ENCODE measurements around the gene ANKS6.

ANKS6 gene

DNA sequence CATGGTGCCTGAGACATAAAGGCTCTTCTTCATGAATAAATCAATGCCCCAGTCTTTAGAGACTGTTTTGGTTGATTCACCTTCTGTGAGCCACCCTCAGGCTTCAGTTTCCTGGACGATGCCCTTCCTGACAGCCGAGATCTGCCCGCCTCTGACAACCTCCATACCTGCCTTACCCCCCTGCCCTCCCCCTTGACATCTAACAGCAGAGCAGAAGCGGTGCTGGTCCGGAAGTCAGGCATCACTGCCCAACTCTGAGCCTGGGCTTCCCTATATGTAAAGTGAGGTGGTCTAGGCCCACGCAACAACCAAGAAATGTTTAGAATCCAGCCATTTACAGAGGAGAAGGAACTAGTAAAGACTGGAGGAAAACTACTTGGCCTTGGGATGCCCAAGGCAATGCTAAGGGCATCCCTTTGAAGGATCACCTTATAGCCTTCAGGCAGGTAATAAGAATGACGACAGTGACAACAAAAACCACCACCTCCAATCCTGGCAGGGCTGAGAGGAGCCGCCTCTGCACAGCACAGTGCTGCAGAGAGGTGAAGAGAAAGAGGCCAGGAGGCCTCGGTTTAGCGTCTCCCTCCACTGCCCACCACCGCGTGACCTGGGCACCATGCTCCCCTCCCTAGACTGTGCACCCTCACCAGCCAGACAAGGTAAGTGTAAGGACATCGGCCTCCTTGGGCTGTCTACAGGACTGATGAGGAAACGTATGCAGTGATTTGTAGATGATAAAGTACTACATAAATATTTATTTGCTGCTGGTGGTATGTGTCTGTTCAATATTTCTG, 52.3 kb downstream of the ANKS6 start:
- TF ChIP-seq EZH2phosphoT487 (IDR thresholded peaks at IDR 0.05; ENCODE audit: borderline replicate concordance, low read length): no peak
- TF ChIP-seq, protein P1, sequence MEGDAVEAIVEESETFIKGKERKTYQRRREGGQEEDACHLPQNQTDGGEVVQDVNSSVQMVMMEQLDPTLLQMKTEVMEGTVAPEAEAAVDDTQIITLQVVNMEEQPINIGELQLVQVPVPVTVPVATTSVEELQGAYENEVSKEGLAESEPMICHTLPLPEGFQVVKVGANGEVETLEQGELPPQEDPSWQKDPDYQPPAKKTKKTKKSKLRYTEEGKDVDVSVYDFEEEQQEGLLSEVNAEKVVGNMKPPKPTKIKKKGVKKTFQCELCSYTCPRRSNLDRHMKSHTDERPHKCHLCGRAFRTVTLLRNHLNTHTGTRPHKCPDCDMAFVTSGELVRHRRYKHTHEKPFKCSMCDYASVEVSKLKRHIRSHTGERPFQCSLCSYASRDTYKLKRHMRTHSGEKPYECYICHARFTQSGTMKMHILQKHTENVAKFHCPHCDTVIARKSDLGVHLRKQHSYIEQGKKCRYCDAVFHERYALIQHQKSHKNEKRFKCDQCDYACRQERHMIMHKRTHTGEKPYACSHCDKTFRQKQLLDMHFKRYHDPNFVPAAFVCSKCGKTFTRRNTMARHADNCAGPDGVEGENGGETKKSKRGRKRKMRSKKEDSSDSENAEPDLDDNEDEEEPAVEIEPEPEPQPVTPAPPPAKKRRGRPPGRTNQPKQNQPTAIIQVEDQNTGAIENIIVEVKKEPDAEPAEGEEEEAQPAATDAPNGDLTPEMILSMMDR (IDR thresholded peaks at IDR 0.05; ENCODE audit: low read depth, low read length, poor library complexity, severe bottlenecking): no peak
- no peaks in the 10 kb centered on the region for H4K20me1 ChIP-seq (ENCODE audit: control insufficient read depth, insufficient read depth, low read depth, low read length)
- no peak overlapping the region for H3K27ac ChIP-seq (ENCODE audit: low read depth, low read length)
- no peaks in the 10 kb centered on the region for H3K36me3 ChIP-seq (ENCODE audit: control insufficient read depth, low read length)
- H3K4me1 ChIP-seq (ENCODE audit: control insufficient read depth, low read length): no peaks in the 10 kb centered on the region
- H3K9me2 ChIP-seq (replicated peaks; ENCODE audit: control insufficient read depth, low read length): no peaks in the 10 kb centered on the region
- no peaks in the 10 kb centered on the region for H3F3A ChIP-seq (ENCODE audit: control insufficient read depth, insufficient read depth)
- no peaks in the 10 kb centered on the region for H3K9me3 ChIP-seq (ENCODE audit: control insufficient read depth, insufficient read depth, low read length)
- no peaks in the 10 kb centered on the region for H3K79me2 ChIP-seq (ENCODE audit: control insufficient read depth, low read length)
- no peak overlapping the region for H3K4me3 ChIP-seq (ENCODE audit: low read length)
- H3K4me2 ChIP-seq (ENCODE audit: low read length): no peak overlapping the region
- H3K27me3 ChIP-seq (ENCODE audit: control insufficient read depth, low read length): no peaks in the 10 kb centered on the region

DNA sequence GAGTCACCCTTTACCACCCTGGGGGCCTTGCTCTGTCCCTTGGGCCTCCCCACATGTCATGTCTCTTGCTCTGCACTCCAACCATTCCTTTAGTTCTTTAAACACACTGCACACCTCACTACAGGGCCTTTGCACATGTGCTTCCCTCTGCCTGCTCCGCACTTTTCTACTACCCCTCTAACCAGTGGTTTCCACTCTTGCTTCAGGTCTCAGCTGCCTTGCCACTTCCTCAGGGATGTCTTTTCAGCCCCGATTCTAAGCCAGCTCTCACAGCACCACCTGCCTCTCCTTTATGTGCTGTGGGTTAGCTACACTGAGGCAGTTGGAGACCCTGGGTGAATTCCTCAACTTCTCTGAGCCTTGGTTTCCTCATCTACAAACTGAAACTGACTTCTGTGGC, 53.0 kb downstream of the ANKS6 start:
- Histone ChIP-seq H3K4me1 (ENCODE audit: control insufficient read depth, low read length) (no peaks in the 10 kb centered on the region), H3K27me3 (ENCODE audit: control insufficient read depth, low read length) (no peaks in the 10 kb centered on the region), H3K9me3 (ENCODE audit: control insufficient read depth, insufficient read depth, low read length) (no peaks in the 10 kb centered on the region), H3K79me2 (ENCODE audit: control insufficient read depth, low read length) (no peaks in the 10 kb centered on the region), H3K36me3 (ENCODE audit: control insufficient read depth, low read length) (no peaks in the 10 kb centered on the region), H3K27ac (ENCODE audit: low read depth, low read length) (no peak overlapping the region), H3F3A (ENCODE audit: control insufficient read depth, insufficient read depth) (no peaks in the 10 kb centered on the region), H3K9me2 (replicated peaks; ENCODE audit: control insufficient read depth, low read length) (no peaks in the 10 kb centered on the region), H4K20me1 (ENCODE audit: control insufficient read depth, insufficient read depth, low read depth, low read length) (no peaks in the 10 kb centered on the region), H3K4me2 (ENCODE audit: low read length) (no peak overlapping the region), H3K4me3 (ENCODE audit: low read length) (no peak overlapping the region)
- TF ChIP-seq, protein P1 (IDR thresholded peaks at IDR 0.05; ENCODE audit: low read depth, low read length, poor library complexity, severe bottlenecking): no peak
- TF ChIP-seq EZH2phosphoT487 (IDR thresholded peaks at IDR 0.05; ENCODE audit: borderline replicate concordance, low read length): no peak

DNA sequence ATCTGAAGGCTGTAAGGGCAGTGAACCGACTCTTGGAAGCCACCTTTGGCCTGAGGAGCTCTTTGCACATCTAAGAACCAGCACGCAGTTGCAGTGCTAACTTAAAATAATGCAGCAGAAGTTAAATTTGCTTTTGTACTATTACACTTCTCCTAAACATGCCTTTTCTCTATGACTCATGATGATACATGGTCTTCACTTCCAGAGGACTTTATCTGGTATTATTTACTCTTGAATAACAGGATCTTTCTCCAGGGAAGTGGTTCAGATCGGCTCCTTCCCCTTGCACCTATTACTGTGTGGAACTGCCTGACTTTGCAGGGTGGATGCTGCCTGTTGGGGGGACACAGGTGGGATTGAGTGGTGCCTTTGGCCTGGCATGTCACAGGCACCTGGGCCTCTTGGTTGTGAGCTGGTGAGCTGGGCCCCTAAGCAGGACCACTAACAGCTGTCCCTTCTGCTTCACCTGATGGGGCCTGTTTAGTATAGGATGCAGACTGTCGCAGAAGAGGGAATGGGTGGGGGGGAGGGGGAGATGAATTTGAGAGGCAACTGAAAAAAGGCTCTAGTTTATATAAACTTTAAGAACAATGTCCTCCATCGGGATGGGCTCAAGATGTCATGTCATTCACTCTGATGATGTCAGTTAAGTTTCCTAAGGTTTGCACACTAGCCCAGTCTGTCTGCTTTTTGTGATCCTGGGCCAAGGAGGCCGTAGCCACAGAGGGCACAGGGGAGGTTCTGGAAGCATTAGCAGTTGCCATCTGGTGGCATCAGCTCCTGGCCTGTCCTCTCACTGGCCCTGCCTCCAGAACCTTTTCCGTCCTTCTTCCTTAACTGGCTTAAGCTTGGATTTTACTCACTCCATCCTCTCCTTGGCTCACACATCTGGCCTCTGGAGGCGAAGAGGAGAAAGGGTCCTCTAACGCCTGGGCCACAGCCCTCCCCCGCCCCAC, 53.8 kb downstream of the ANKS6 start:
- no peaks in the 10 kb centered on the region for H3K9me3 ChIP-seq (ENCODE audit: control insufficient read depth, insufficient read depth, low read length)
- H3F3A ChIP-seq (ENCODE audit: control insufficient read depth, insufficient read depth): no peaks in the 10 kb centered on the region
- TF ChIP-seq, protein P1 (IDR thresholded peaks at IDR 0.05; ENCODE audit: low read depth, low read length, poor library complexity, severe bottlenecking): no peak
- TF ChIP-seq EZH2phosphoT487 (IDR thresholded peaks at IDR 0.05; ENCODE audit: borderline replicate concordance, low read length): no peak
- no peak overlapping the region for H3K27ac ChIP-seq (ENCODE audit: low read depth, low read length)
- H3K9me2 ChIP-seq (replicated peaks; ENCODE audit: control insufficient read depth, low read length): no peaks in the 10 kb centered on the region
- H3K27me3 ChIP-seq (ENCODE audit: control insufficient read depth, low read length): no peaks in the 10 kb centered on the region
- H3K36me3 ChIP-seq (ENCODE audit: control insufficient read depth, low read length): no peaks in the 10 kb centered on the region
- H4K20me1 ChIP-seq (ENCODE audit: control insufficient read depth, insufficient read depth, low read depth, low read length): no peaks in the 10 kb centered on the region
- no peaks in the 10 kb centered on the region for H3K4me1 ChIP-seq (ENCODE audit: control insufficient read depth, low read length)
- no peaks in the 10 kb centered on the region for H3K79me2 ChIP-seq (ENCODE audit: control insufficient read depth, low read length)
- no peak overlapping the region for H3K4me2 ChIP-seq (ENCODE audit: low read length)
- no peak overlapping the region for H3K4me3 ChIP-seq (ENCODE audit: low read length)
